Daoy (cell line): ENCODE data around the gene ZFP2. TPM values are rescaled to one million over a fixed set of nuclear protein-coding genes. Genes with fewer than 3 reads are reported as not detected.

Experiments used
- DNase-seq: peaks from one replicate; pipeline ENCODE4 v3.0.0-alpha.2; 2015; ENCODE audit warnings: low read depth
- total RNA-seq: library from RNA; depleted of rRNA; stranded (reverse); fragments of >200 nt; shearing (Covaris generic); gene quantifications from 2 replicates; pipeline ENCODE4 v1.2.3, GENCODE V29; 2014; rRNA removed

Gene ZFP2
- total RNA-seq, 1 experiment from 2014 or later = 0.11 TPM

GRCh38 chr5:178981381-178981780, 85.7 kb downstream of the ZFP2 start:
- no peak for DNase-seq

Other genes starting within 250 kb of the ZFP2 start
- 14.5 and 18.8 TPM in 2 replicates for gene ZNF354A, start 165.3 kb upstream of the ZFP2 start, total RNA-seq
- gene ZNF354B, start 36.0 kb upstream of the ZFP2 start, total RNA-seq = 6.1 and 8.9 TPM in 2 replicates
- gene ZNF454, start 45.3 kb downstream of the ZFP2 start, total RNA-seq = 1.0 and 2.6 TPM in 2 replicates
- gene GRM6, start 99.4 kb downstream of the ZFP2 start, total RNA-seq = not detected in 2 replicates
- gene ZNF879, start 127.9 kb downstream of the ZFP2 start, total RNA-seq = 0.92 and 2.0 TPM in 2 replicates
- gene ZNF354C, start 164.5 kb downstream of the ZFP2 start, total RNA-seq = 2.7 and 3.7 TPM in 2 replicates